ENCODE data around the gene EIF4E2.
A peak's percentile ranks its signal among the peaks of the same experiment; 100 is the strongest.

Gene EIF4E2

DNA sequence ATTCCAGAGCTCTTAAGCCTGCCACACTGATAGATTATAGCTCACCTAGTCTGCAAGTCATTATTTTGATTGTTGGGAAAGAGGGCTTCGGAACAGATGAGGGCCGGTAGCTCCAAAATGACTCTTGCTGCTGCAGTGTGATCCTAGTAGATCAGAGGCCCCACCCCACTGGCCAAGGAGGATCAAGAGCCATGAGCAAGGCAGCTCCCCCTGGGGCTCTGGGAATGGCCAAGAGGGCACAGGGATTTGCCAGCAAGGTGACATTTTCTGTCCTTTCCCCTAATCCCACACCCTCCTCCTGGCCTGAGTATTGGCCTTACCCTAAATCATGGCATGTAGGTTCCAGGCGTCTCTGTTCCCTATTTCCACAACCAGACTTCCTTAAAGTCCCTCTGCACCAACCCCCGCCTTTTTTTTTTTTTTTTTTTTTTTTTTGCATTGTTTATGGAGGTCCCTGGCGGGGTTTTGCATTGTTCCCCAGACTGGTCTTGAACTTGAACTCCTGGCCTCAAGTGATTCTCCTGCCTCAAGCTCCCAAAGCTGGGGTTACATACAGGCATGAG lies 36.5 kb downstream of the EIF4E2 start:
- no peaks in the 10 kb centered on the region for H3K4me1 ChIP-seq (ENCODE audit: control insufficient read depth, insufficient read depth, low read length, poor library complexity, severe bottlenecking)
- no peak overlapping the region for H3K4me3 ChIP-seq (ENCODE audit: extremely low read depth, insufficient read depth, low read length, poor library complexity, severe bottlenecking)
- WGBS, 2 experiments (ENCODE audit: insufficient coverage in 2 of 2), result 89% methylated on average over 2 of the region's 5 CpGs; no CpG with 5 or more reads in 1 of the 2 experiments
- H3K36me3 ChIP-seq (ENCODE audit: control insufficient read depth, insufficient read depth, low read length), result peaks cover 16% of the 10 kb centered on the region
- no peak overlapping the region for H3K27ac ChIP-seq (ENCODE audit: low read depth, low read length, severe bottlenecking)
- H3K9me3 ChIP-seq (ENCODE audit: control insufficient read depth, low read length), result no peaks in the 10 kb centered on the region

DNA sequence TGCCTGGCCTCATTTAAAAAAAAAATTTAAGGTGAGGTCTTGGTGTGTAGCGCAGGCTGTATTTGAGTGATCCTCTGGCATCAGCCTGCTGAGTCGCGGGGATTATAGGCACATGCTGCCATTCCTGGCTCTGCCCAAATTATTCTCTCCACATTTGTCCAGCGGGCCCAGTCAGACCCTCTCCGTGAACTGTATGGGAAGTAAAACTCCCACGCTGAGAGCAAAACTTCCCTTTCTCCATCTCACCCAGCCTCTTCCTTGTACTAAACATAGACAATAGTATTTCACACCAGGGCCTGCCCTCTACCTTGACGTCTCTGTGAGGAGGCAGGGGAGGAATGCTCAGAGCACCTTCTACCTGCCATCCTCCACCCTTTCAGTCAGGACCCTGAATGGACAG lies 37.0 kb downstream of the EIF4E2 start:
- Histone ChIP-seq H3K4me1 (ENCODE audit: control insufficient read depth, insufficient read depth, low read length, poor library complexity, severe bottlenecking) (no peaks in the 10 kb centered on the region), H3K9me3 (ENCODE audit: control insufficient read depth, low read length) (no peaks in the 10 kb centered on the region), H3K4me3 (ENCODE audit: extremely low read depth, insufficient read depth, low read length, poor library complexity, severe bottlenecking) (no peak overlapping the region), H3K36me3 (ENCODE audit: control insufficient read depth, insufficient read depth, low read length) (peaks cover 11% of the 10 kb centered on the region), H3K27ac (ENCODE audit: low read depth, low read length, severe bottlenecking) (no peak overlapping the region)
- 87 to 92% methylated on average over 2 to 4 of the region's 7 CpGs for WGBS, 2 experiments (ENCODE audit: insufficient coverage in 2 of 2)

DNA sequence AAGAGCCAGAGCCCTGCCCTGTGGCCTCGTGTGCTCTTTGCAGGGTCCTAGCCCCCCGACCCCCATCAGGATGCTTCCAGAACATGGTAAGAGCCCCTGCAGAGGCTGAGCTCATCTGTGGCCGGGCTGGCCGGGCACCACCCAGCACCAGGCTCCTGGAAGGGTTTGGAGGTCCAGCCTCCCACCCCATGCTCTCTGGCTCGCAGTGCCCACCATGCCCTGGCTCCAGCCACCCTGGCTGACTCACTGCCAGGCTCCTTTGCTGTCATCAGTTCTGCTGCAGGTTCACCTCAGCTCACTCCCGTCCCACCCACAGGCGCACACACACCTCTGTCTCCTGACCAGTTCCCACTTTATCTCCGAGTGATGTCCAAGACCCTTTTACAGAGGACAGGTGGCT lies 37.5 kb downstream of the EIF4E2 start:
- Histone ChIP-seq H3K27ac (ENCODE audit: low read depth, low read length, severe bottlenecking) (no peak overlapping the region), H3K36me3 (ENCODE audit: control insufficient read depth, insufficient read depth, low read length) (peaks cover 9% of the 10 kb centered on the region), H3K9me3 (ENCODE audit: control insufficient read depth, low read length) (no peaks in the 10 kb centered on the region), H3K4me1 (ENCODE audit: control insufficient read depth, insufficient read depth, low read length, poor library complexity, severe bottlenecking) (no peaks in the 10 kb centered on the region), H3K4me3 (ENCODE audit: extremely low read depth, insufficient read depth, low read length, poor library complexity, severe bottlenecking) (no peak overlapping the region)
- WGBS, 2 experiments (ENCODE audit: insufficient coverage in 2 of 2), result 95 to 97% methylated on average over 7 to 8 of the region's 8 CpGs

DNA sequence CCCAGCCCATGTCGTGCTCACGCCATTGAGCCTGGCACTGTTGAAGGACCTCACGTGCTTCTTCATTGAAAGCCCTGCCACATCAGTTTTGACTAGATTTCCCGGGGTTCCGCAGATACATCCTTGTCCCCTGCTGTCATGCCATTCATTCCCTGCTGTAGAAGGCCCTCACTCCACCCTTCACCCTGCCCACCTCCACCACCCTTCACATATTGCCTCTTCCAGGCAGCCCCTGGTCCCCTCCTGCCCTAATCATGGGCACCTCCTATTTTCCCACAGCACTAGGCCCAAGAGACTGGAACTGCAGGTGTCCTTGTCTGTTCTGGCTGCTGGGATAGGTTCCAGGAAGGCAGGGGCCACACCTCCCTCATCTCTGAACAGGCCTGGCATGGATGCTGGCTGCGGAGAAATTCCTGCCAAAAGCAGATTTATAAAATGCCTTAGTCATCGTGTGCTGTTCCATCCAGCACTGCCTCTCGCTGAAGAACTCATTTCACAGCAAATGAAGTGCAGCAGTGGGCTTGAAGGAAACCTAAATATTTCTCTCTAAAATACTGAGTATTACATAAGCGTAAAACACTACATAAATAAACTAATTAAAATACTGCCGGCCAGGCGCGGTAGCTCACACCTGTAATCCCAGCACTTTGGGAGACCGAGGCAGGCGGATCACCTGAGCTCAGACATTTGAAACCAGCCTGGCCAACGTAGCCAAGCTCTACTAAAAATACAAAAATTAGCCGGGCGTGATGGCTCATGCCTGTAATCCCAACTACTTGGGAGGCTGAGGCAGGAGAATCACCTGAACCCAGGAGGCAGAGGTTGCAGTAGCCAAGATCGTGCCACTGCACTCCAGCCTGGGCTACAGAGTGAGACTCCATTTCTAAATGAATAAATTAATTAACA lies 38.4 kb downstream of the EIF4E2 start:
- 94% methylated on average over 13 to 15 of the region's 18 CpGs for WGBS, 2 experiments (ENCODE audit: insufficient coverage in 2 of 2)

DNA sequence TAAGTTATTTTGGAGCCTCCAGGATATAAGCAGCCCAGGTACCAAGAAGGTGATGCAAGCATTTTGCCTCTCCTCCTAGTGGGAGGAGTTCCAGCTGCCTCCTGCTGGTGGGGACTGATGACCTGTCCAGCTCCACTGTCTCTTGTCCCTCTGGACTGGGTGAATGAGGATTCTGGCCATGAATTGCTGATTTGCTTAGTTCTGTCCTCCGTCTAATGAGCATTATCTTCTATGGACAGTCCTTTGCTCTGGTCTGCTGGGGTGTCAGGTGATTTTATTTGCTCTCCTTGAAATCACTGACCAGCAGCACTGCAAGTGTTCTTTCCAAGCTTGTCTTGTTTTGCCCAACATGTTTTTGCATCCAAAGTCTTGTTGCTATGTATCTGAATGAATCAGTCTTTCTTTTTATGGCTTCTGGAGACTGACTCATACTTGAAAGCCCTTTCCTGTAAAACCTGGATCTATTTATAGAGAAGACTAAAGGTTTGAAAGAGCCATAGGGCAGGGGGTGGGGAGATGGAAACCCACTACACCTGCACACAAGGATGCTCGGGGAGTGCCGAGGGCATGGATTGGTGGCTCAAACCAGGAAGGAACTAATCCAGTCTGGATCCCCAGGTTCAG lies 42.4 kb downstream of the EIF4E2 start:
- no peaks in the 10 kb centered on the region for H3K9me3 ChIP-seq (ENCODE audit: control insufficient read depth, low read length)
- 88% methylated on average over 3 of the region's 3 CpGs; no CpG with 5 or more reads in 1 of the 2 experiments for WGBS, 2 experiments (ENCODE audit: insufficient coverage in 2 of 2)
- no peaks in the 10 kb centered on the region for H3K4me1 ChIP-seq (ENCODE audit: control insufficient read depth, insufficient read depth, low read length, poor library complexity, severe bottlenecking)
- H3K36me3 ChIP-seq (ENCODE audit: control insufficient read depth, insufficient read depth, low read length), result no peaks in the 10 kb centered on the region
- no peak overlapping the region for H3K4me3 ChIP-seq (ENCODE audit: extremely low read depth, insufficient read depth, low read length, poor library complexity, severe bottlenecking)
- H3K27ac ChIP-seq (ENCODE audit: low read depth, low read length, severe bottlenecking), result peak overlapping the region; percentile 10

More for the DNA sequence above, 38.4 kb downstream of the EIF4E2 start:
- H3K4me1 ChIP-seq (ENCODE audit: control insufficient read depth, insufficient read depth, low read length, poor library complexity, severe bottlenecking), result no peaks in the 10 kb centered on the region
- no peak overlapping the region for H3K4me3 ChIP-seq (ENCODE audit: extremely low read depth, insufficient read depth, low read length, poor library complexity, severe bottlenecking)
- no peak overlapping the region for H3K27ac ChIP-seq (ENCODE audit: low read depth, low read length, severe bottlenecking)
- peaks cover 3% of the 10 kb centered on the region for H3K36me3 ChIP-seq (ENCODE audit: control insufficient read depth, insufficient read depth, low read length)
- no peaks in the 10 kb centered on the region for H3K9me3 ChIP-seq (ENCODE audit: control insufficient read depth, low read length)

DNA sequence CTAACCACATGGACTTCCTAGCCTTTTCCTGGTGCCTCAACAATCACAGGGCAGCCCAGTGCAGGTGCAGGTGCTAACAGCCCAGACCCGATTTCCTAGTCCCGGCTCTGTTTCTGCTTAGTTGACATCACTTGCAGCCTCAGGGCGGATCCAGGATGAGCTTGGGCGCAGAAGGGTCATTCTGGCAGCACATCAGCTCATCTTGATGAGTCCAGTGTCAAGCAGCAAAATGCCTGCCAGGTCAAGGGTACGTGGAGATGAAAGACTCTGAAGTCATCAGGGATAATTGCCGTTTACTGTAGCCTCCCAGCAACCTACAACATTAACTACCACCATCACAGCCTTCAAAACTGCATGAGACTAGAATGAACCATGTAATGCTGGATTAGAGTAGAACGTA lies 43.5 kb downstream of the EIF4E2 start:
- 80 to 90% methylated on average over 3 to 4 of the region's 7 CpGs for WGBS, 2 experiments (ENCODE audit: insufficient coverage in 2 of 2)
- Histone ChIP-seq H3K4me1 (ENCODE audit: control insufficient read depth, insufficient read depth, low read length, poor library complexity, severe bottlenecking) (no peaks in the 10 kb centered on the region), H3K27ac (ENCODE audit: low read depth, low read length, severe bottlenecking) (no peak overlapping the region), H3K36me3 (ENCODE audit: control insufficient read depth, insufficient read depth, low read length) (no peaks in the 10 kb centered on the region), H3K9me3 (ENCODE audit: control insufficient read depth, low read length) (no peaks in the 10 kb centered on the region), H3K4me3 (ENCODE audit: extremely low read depth, insufficient read depth, low read length, poor library complexity, severe bottlenecking) (no peak overlapping the region)

DNA sequence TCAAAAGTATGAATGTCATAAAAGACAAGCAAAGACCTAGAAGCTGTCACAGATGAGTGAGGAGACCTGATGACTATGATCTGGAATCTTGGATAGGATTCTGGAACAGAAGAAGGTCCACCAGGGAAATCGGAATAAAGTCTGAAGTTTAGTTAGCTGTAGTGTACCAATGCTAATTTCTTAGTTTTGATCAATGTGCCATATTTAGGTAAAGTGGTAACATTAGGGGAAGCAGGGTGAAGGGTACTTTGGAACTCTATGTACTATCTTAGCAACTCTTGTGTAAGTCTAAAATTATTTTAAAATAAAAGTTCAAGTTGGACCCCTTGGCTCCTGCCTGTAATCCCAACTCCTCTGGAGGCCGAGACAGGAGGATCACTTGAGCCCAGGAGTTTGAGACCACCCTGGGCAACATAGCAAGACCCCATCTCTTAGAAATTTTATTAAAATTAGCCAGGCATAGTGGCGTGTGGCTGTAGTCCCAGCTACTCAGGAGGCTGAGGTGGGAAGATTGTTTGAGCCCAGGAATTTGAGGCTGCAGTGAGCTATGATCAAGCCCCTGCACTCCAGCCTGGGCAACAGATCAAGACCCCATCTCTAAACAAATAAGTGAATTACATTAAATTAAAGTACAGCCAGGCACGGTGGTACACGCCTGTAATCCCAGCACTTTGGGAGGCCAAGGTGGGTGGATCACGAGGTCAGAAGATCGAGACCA lies 47.0 kb downstream of the EIF4E2 start:
- Histone ChIP-seq H3K36me3 (ENCODE audit: control insufficient read depth, insufficient read depth, low read length) (no peaks in the 10 kb centered on the region), H3K4me3 (ENCODE audit: extremely low read depth, insufficient read depth, low read length, poor library complexity, severe bottlenecking) (no peak overlapping the region), H3K9me3 (ENCODE audit: control insufficient read depth, low read length) (no peaks in the 10 kb centered on the region), H3K4me1 (ENCODE audit: control insufficient read depth, insufficient read depth, low read length, poor library complexity, severe bottlenecking) (no peaks in the 10 kb centered on the region), H3K27ac (ENCODE audit: low read depth, low read length, severe bottlenecking) (no peak overlapping the region)
- WGBS, 2 experiments (ENCODE audit: insufficient coverage in 2 of 2), result 71 to 81% methylated on average over 6 of the region's 7 CpGs

DNA sequence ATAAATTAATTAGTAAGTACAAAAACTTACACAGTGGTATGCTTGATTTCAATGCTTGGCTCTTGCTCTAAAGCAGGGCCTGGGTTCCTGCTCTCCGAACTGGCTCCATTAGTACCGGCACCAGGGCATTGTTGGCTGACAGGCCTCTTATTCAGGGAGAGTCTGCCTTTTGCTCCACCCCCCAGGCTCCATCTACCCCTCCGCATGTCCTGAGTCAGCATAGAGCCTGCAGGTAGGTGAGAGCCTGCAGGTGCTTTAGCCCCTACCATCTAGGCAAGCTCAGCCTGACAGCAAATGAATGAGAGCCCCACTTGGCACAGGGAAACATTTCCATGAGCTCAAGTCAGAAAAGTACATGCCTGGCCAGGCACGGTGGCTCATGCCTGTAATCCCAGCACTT lies 47.8 kb downstream of the EIF4E2 start:
- H3K4me1 ChIP-seq (ENCODE audit: control insufficient read depth, insufficient read depth, low read length, poor library complexity, severe bottlenecking), result no peaks in the 10 kb centered on the region
- H3K27ac ChIP-seq (ENCODE audit: low read depth, low read length, severe bottlenecking), result no peak overlapping the region
- H3K4me3 ChIP-seq (ENCODE audit: extremely low read depth, insufficient read depth, low read length, poor library complexity, severe bottlenecking), result no peak overlapping the region
- H3K9me3 ChIP-seq (ENCODE audit: control insufficient read depth, low read length), result no peaks in the 10 kb centered on the region
- 90 to 94% methylated on average over 3 to 4 of the region's 4 CpGs for WGBS, 2 experiments (ENCODE audit: insufficient coverage in 2 of 2)
- H3K36me3 ChIP-seq (ENCODE audit: control insufficient read depth, insufficient read depth, low read length), result no peaks in the 10 kb centered on the region

DNA sequence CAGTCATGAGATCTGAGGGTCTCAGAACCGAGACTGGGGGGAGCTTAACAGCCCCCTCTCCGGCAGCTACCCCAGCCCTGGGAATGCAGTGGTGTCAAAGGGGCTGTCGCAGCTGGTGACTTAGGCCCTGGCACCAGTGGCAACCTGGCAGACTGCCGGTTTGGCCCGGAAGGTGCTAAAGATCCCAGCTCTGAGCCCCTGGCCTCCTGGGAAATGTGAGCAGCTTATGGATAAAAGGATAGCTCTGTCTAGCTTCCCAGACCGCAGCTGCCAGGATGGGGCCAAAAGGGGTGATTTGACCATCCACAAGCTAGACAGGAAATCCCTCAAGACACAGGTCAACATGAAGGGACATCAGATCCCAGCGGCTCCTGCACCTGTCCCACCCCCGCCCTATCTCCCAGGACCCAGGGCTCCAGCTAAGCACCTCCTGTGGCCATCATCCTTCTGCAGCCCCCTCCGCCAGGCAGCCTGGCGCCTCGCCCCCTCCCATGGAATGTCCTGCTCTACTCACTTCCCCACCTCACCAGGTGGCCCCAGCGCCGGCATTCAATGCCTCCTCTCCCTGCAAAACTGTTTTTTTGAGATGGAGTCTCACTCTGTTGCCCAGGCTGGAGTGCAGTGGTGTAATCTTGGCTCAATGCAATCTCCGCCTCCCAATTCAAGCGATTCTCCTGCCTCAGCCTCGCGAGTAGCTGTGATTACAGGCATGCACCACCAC lies 49.7 kb downstream of the EIF4E2 start:
- no peaks in the 10 kb centered on the region for H3K9me3 ChIP-seq (ENCODE audit: control insufficient read depth, low read length)
- H3K36me3 ChIP-seq (ENCODE audit: control insufficient read depth, insufficient read depth, low read length), result no peaks in the 10 kb centered on the region
- no peaks in the 10 kb centered on the region for H3K4me1 ChIP-seq (ENCODE audit: control insufficient read depth, insufficient read depth, low read length, poor library complexity, severe bottlenecking)
- WGBS, 2 experiments (ENCODE audit: insufficient coverage in 2 of 2), result 85 to 90% methylated on average over 13 to 14 of the region's 17 CpGs
- H3K27ac ChIP-seq (ENCODE audit: low read depth, low read length, severe bottlenecking), result no peak overlapping the region
- H3K4me3 ChIP-seq (ENCODE audit: extremely low read depth, insufficient read depth, low read length, poor library complexity, severe bottlenecking), result no peak overlapping the region

DNA sequence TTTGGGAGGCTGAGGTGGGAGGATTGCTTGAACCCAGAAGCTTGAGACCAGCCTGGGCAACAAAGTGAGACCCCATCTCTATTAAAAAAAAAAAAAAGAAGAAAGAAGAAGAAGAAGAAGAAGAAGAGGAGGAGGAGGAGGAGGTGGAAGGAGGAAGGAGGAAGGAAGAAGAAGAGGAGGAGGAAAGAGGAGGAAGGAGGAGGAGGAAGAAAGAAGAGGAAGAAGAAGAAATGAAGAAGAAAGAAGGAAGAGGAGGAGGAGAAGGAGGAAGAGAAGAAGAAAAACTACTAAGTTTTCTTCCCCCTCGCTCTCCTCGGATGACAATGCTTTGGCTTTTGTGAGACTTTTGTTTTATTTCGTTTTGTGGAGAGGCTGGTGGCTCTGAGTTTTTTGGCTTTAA lies 52.8 kb downstream of the EIF4E2 start:
- H3K4me1 ChIP-seq (ENCODE audit: control insufficient read depth, insufficient read depth, low read length, poor library complexity, severe bottlenecking), result no peaks in the 10 kb centered on the region
- H3K4me3 ChIP-seq (ENCODE audit: extremely low read depth, insufficient read depth, low read length, poor library complexity, severe bottlenecking), result no peak overlapping the region
- H3K36me3 ChIP-seq (ENCODE audit: control insufficient read depth, insufficient read depth, low read length), result no peaks in the 10 kb centered on the region
- H3K27ac ChIP-seq (ENCODE audit: low read depth, low read length, severe bottlenecking), result no peak overlapping the region
- WGBS, 2 experiments (ENCODE audit: insufficient coverage in 2 of 2), result no CpG with 5 or more reads among the region's 3 CpGs
- H3K9me3 ChIP-seq (ENCODE audit: control insufficient read depth, low read length), result no peaks in the 10 kb centered on the region
